ELF-1 (cell line): Measurements from ENCODE around the gene PRDX1.
"Not testable (repeated sequence)": the region's sequence is repeated elsewhere in the genome, so short reads cannot be mapped to it uniquely, and the experiment has no call there.

Source experiments
- DNase-seq: peaks from one replicate; pipeline ENCODE4 v3.0.0-alpha.2; 2016; ENCODE audit warnings: low read depth, low spot score

Gene PRDX1

GRCh38 chr1:45535988-45536766 lies 14.5 kb upstream of the PRDX1 start:
- no peak for DNase-seq

- DNase-seq, result no peak
These were observed 10.2 kb upstream of the PRDX1 start for GRCh38 chr1:45531873-45532272.

GRCh38 chr1:45530632-45531135 lies 9.0 kb upstream of the PRDX1 start:
- DNase-seq, result no peak

GRCh38 chr1:45526135-45526644 lies 4.5 kb upstream of the PRDX1 start:
- DNase-seq, result no peak

GRCh38 chr1:45523975-45524374 lies 2.3 kb upstream of the PRDX1 start:
- not testable (repeated sequence) for DNase-seq

- DNase-seq, result not testable (repeated sequence)
These were observed 1.8 kb upstream of the PRDX1 start for GRCh38 chr1:45523516-45523915.

GRCh38 chr1:45522324-45523104 lies 830 bp upstream of the PRDX1 start:
- DNase-seq, result peak; percentile 66

GRCh38 chr1:45519774-45520173 lies 1.9 kb downstream of the PRDX1 start:
- DNase-seq, result not testable (repeated sequence)

- DNase-seq, result no peak
These were observed 2.8 kb downstream of the PRDX1 start for GRCh38 chr1:45518910-45519309.

- DNase-seq, result not testable (repeated sequence)
These were observed 3.3 kb downstream of the PRDX1 start for GRCh38 chr1:45518366-45518765.

GRCh38 chr1:45516465-45516864 lies 5.2 kb downstream of the PRDX1 start:
- no peak for DNase-seq

GRCh38 chr1:45516036-45516435 lies 5.6 kb downstream of the PRDX1 start:
- no peak for DNase-seq

- not testable (repeated sequence) for DNase-seq
These were observed 8.0 kb downstream of the PRDX1 start for GRCh38 chr1:45513532-45514260.

GRCh38 chr1:45512641-45513054 lies 9.0 kb downstream of the PRDX1 start:
- DNase-seq, result peak; percentile 77

GRCh38 chr1:45510972-45511527 lies 10.6 kb downstream of the PRDX1 start:
- no peak for DNase-seq

GRCh38 chr1:45510036-45510971 lies 11.4 kb downstream of the PRDX1 start:
- no peak for DNase-seq

- no peak for DNase-seq
These were observed 13.2 kb downstream of the PRDX1 start for GRCh38 chr1:45508295-45509151.

- DNase-seq, result no peak
These were observed 13.8 kb downstream of the PRDX1 start for GRCh38 chr1:45507893-45508292.

GRCh38 chr1:45507195-45507594 lies 14.5 kb downstream of the PRDX1 start:
- DNase-seq, result no peak
